Measurements from ENCODE around the gene MAP3K3.

MAP3K3 gene

DNA sequence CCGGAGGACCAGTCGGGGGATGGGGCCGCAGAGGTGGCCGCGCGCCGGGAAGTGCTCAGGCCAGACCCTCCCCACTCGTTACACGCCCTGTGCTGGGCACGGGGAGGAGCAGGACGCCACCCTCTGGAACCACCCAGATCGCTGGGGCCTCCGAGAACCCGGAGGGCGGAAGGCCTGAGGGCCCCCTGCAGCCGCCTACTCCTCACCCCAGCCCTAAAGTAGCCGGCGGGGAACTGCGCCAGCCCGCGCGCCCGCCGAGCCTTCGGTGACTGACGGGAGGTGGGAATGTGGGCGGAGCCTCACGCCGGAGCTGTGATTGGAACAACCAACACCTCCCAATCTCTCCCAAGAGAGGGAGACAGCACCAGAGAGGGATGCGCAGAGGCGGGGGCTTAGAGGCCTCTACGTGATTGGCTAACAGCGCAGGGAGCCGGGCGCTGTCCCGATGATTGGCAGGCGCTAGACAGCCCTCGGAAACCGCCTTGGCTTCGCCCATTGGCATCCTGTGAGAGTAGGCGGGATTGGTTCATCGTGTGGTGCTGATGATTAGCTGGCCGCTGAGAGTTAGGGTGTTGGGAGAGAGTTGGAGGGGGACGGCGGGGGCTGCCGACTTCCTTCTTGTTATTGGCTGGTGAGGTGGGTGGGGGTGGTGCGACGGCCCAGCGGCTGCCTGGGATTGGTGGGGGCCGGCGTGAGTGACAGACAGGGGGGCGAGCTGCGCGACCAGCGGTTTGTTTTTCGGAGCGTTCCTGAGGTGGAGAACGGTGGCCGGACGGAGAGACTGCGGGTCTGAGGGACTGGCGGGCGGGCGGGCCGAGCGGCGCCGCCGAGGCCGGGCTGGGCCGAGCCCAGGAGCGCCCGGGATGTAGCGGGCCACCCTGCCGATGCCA is at the start of gene MAP3K3:
Gene MAP3K3 (plus strand): TSS at position 734 of the 890 bp plus-strand sequence. CDS start 343 bp downstream, outside the sequence.
- H3K4me3 ChIP-seq (ENCODE audit: low read depth, low read length) = peak within 1 kb of the TSS; percentile 82

GRCh38 chr17:63573634-63574033 is 48.6 kb upstream of the MAP3K3 start:
- H3K4me3 ChIP-seq (ENCODE audit: low read depth, low read length) = no peak overlapping the region

DNA sequence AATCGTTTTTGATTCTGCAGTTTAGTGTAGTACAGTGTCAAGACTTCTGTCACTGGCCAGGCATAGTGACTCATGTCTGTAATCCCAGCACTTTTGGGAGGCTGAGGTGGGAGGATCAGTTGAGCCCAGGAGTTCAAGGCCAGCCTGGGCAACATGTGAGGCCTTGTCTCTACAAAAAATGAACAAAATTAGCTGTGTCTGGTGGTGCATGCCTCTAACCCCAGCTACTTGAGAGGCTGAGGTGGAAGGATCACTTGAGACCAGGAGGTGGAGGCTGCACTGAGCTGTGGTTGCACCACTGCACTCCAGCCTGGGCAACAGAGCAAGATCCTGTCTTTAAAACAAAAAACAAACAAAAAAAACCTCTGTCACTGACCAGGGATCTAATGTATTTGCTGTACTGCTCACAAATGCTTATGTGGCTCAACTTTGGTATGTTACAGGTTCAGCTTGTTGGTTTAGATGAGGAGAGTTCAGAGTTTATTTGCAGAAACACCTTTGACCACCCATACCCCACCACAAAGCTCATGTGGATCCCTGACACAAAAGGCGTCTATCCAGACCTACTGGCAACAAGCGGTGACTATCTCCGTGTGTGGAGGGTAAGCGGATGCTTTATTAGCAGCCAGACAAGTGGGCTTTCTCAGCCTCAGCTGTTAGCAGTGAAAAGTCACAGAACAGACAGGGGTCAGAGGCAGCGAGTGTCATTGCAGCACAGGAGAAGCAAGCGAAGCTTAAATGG is 44.0 kb upstream of the MAP3K3 start:
- H3K4me3 ChIP-seq (ENCODE audit: low read depth, low read length) = no peak overlapping the region

- H3K4me3 ChIP-seq (ENCODE audit: low read depth, low read length) = no peak overlapping the region
Observed at GRCh38 chr17:63578769-63579111, 43.5 kb upstream of the MAP3K3 start.

DNA sequence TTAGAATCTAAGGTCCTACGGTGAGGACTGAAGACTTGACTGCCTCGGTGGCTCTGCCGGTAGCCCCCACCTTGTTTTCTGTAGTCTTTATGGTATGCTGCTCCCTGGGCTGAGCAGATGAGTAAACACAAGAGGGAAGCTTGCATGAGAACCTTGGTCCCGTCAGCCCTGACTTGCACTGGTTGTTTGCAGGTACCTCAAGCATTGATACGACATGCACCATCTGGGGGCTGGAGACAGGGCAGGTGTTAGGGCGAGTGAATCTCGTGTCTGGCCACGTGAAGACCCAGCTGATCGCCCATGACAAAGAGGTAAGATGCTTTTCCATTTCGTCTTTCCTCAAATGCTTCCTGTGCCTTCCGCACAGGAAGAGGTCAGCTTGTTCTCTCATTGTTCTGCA is 42.6 kb upstream of the MAP3K3 start:
- H3K4me3 ChIP-seq (ENCODE audit: low read depth, low read length) = no peak overlapping the region

- no peak overlapping the region for H3K4me3 ChIP-seq (ENCODE audit: low read depth, low read length)
Observed at GRCh38 chr17:63587770-63588169, 34.4 kb upstream of the MAP3K3 start.

DNA sequence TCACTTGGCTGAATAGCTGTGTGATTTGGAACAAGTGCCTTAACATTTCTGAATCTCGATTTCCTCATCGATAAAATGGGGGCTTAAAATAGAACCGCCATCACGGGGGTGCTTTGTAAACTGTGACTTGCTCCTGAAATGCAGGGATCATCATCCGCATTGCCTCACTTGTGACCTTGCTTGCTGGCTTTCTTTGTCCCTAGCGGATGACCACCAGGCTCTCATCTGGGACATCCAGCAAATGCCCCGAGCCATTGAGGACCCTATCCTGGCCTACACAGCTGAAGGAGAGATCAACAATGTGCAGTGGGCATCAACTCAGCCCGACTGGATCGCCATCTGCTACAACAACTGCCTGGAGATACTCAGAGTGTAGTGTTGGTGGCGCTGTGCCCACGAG is 33.4 kb upstream of the MAP3K3 start:
- H3K4me3 ChIP-seq (ENCODE audit: low read depth, low read length) = no peak overlapping the region

DNA sequence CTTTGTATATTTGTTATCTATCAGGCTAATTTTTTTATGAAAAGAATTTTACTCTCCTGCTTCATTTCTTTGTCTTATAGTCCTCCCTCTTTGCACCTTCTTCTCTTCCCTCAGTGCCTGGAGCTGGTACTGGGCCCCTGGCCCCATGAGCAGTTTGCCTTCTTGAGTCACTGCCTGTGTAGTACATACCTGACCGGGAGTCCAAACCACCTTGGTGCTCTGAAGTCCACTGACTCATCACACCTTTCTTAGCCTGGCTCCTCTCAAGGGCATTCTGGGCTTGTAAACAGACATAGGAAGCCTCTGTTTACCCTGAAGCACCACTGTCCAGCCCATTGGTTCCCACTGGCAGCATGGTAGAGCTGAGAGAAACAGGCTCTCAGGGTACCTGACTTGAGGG is 32.6 kb upstream of the MAP3K3 start:
- H3K4me3 ChIP-seq (ENCODE audit: low read depth, low read length) = no peak overlapping the region

GRCh38 chr17:63592797-63593196 is 29.4 kb upstream of the MAP3K3 start:
- H3K4me3 ChIP-seq (ENCODE audit: low read depth, low read length) = no peak overlapping the region

DNA sequence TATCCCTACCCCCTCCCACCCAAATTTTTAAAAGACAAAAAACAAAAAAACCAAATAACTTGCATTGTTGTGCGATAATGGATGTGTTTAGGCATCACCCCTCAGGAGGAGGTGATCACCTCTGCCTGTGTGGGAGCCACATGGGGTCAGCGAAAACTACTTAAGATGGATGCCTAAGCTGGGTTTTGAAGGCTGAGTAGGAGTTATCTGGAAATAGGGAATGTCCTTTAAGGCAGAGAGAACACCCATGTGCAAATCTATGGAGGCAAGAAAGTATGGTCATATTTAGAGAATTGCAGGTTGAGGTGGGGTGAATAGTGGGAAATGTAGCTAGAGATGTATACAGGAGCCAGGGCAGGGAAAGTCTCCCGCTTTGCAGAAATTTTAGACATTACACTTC is 27.1 kb upstream of the MAP3K3 start:
- no peak overlapping the region for H3K4me3 ChIP-seq (ENCODE audit: low read depth, low read length)

DNA sequence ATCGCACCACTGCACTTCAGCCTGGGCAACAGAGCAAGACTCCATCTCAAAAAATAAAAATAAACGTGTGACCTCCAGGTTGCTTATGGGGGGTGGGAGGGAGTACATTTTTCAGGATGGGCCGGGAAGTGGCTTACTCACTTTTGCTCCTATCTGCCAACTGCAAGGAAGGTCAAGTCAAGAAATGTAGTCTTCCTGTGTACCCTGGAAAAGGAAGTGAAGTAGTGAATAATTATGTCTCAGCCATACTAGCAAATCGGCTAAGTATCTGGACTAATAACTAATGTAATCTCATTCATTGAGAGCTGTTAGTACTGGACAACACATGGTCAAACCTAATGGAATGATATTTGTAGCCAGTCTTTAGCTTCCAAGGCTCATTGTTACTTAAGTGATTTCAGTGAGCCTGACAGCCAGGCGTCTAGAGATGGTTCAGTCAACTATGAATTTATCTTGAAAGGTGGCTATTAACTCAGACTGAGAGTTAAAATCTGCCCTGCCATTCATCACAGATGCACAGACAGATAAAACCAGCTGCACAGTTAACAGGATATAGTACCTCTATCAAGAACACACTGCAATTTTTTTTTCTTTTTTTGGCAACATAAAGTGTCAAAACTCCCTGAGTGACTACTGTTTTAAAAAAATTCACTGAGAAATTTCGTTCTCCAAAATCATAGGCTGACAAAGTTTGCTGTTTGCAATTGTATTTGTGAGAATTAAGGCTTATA is 25.2 kb upstream of the MAP3K3 start:
- H3K4me3 ChIP-seq (ENCODE audit: low read depth, low read length) = no peak overlapping the region

DNA sequence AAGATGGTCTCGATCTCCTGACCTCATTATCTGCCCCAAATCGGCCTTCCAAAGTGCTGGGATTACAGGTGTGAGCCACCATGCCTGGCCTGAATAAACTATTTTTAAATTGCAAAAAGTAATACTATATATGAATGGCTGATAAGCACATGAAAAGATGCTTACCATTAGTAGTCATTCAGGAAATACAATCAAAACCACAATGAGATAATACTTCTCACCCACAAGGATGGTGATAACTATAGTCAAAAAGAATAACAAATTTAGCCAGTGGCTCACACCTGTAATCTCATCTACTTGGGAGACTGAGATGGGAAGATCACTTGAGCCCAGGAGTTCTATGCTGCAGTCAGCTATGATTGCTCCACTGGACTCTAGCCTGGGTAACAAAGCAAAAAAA is 23.9 kb upstream of the MAP3K3 start:
- no peak overlapping the region for H3K4me3 ChIP-seq (ENCODE audit: low read depth, low read length)

DNA sequence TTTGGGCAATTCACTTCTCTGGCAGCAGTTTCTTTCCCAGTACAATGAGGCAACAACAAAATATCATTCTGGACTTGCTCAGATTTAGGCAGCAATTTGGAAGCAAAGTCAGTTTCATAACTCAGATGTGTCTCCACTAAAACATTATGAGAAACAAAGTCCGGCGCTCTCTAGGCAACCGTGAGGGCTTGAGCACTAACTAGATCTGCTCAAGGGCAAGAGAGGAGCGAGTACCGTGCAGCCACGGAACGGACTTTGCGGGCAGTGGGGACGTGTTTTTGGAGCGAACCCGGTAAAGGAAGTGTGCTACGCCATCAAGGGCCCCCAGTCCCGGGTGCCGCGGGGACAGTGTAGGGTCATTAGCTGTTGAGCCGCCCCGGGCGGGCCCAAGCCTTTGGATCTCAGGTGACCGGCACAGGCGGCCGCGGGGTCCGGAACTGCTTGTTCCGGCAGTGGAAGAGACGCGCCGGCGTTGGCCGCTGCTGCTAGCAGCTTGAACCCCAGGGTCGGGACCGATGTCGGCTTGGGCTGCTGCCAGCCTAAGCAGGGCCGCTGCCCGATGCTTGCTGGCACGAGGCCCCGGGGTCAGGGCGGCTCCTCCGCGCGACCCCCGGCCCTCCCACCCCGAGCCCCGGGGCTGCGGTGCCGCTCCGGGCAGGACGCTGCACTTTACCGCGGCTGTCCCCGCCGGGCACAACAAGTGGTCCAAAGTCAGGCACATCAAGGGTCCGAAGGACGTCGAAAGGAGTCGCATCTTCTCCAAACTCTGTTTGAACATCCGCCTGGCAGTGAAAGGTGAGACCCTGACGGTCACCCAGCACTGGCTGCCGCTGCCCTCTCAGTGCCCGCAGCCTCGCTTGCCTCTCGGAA is 21.4 kb upstream of the MAP3K3 start, which contains the start of gene TACO1:
Gene TACO1 (plus strand): TSS at position 327 of the 870 bp plus-strand sequence. CDS start 189 bp downstream, at position 516.
- H3K4me3 ChIP-seq (ENCODE audit: low read depth, low read length) = peak within 1 kb of the TSS; percentile 82

DNA sequence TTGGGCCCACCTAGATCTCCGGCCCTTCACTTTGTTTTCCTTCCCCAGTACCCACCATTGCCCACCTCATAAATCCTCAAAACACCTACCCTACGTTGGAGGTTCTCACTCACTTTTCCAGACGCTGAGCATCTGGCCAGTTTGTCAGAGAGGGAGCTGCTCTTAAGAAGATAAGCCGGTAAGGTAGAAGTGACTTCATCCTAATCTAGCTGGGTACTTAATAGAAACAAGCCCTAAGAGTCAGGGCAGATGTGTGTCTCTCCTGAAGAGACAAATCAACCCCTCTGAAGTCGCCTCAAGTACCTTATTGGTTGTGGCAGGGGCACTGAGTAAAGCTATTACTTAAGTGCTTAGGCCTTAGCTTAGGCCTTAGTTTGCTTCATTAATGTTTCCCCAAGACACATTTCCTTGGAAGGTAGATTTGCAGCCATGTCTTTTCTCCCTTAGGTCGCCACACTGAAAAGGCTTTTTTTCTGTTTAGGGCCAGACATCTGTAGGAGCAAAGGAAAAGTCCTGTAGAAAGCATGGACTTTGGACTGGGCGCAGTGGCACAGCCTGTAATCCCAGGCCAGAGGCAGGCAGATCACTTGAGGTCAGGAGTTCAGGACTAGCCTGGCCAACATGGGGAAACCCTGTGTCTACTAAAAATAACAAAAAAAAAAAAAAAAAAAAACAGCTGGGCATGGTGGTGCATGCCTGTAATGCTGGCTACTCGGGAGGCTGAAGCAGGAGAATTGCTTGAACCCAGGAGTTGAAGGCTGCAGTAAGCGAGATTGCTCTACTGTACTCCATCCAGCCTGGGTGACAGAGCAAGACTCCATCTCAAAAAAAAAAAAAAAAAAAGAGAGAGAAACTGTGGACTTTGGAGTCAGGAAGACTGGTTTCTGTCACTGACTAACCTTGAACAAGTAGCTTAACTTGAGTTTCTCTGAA is 20.5 kb upstream of the MAP3K3 start:
- peak overlapping the region; percentile 82 for H3K4me3 ChIP-seq (ENCODE audit: low read depth, low read length)

DNA sequence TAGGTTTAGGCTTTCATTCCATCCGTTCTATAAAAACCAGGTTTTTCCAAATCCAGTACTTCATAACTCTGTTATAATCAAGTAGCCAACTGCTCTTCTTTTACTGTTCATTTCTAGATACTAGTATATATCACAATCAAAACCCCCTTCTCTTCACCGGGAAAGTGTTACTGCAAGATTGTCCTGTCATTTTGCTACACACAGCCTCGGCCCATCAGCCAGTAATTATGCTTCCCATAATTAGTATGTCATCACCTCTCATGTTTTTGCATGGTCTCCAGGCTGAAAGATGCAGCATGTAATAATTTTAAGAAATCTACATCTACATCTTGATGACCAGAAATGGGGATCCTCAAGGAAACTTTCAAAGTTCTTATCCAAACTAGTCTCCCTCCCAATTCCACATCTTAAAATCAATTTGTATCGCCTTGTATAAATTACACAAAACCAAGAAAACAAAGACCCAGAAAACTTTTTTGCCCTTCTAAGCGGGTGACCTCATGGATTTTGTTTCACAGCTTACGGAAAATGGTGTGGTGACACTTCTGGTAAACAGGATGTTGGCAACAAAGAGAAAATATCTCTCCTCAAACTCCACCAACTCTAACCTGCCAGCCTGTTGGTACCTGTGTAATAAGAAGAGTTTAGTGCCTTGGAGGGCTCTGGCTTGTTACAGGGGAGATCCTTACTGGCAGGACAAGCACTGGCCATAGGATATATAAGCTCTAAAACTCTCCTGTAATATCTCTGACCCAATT is 12.2 kb upstream of the MAP3K3 start:
- H3K4me3 ChIP-seq (ENCODE audit: low read depth, low read length) = no peak overlapping the region

DNA sequence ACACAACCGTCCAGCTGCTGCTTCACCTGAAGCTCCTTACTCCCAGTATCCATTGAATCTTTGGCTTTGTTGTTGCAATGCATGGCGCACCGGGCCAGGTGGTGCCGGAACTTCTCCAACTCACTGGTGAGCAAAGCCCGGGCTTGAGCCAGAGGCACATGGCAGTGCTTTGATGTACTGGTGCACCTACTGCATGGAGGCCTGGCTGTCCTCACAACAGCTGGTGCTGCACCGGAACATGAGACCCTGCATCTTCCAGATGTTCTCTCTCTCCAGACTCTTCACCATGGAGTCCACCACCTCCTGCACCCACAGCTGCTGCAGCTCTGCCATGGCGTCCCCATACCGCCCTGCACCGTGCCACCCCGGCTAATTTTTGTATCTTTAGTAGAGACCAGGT is 11.4 kb upstream of the MAP3K3 start:
- no peak overlapping the region for H3K4me3 ChIP-seq (ENCODE audit: low read depth, low read length)

DNA sequence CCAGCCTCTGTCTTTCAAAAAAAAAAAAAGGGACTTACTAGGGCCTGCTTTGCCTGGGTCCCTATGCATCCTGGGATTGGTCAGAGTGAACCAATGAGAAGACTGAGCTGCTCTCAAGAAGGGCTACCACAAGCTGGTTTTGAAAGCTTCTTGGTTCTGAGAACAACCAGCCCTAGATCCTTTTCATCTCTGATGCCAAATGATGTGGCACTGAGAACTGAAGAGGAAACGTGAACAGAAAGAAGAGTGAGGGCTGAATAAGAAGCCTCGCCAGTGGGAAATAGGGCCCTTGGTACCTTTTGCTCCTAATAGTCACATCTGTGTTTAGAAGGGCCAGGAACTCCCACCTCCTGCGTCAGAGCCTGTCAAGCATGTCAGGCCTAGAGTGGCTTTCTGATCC is 10.9 kb upstream of the MAP3K3 start:
- no peak overlapping the region for H3K4me3 ChIP-seq (ENCODE audit: low read depth, low read length)

DNA sequence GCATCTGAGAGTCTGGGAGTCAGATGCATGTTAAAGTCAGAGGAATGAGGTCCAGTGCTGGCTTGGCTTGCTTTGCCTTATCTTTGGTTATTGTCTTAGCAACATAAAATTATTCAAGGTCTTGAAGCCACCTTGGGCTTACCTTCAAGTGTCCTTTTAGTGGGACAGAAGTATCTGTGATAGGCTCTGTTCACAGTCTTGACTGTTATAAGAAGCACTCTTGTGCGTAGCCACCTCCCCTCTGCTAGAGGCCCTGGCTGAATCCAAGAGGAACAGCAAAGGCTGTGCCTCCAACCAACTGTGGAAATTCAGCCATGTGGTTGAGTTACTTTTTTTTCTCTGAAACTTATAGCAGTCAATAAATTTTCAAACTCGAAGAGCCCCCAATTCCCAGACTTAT is 8.6 kb upstream of the MAP3K3 start:
- H3K4me3 ChIP-seq (ENCODE audit: low read depth, low read length) = no peak overlapping the region

GRCh38 chr17:63621229-63621683 is 961 bp upstream of the MAP3K3 start:
- peak overlapping the region; percentile 62 for H3K4me3 ChIP-seq (ENCODE audit: low read depth, low read length)
